ENCODE results near the gene EFCAB12.
A peak's percentile ranks its signal among the peaks of the same experiment; 100 is the strongest.

DNA sequence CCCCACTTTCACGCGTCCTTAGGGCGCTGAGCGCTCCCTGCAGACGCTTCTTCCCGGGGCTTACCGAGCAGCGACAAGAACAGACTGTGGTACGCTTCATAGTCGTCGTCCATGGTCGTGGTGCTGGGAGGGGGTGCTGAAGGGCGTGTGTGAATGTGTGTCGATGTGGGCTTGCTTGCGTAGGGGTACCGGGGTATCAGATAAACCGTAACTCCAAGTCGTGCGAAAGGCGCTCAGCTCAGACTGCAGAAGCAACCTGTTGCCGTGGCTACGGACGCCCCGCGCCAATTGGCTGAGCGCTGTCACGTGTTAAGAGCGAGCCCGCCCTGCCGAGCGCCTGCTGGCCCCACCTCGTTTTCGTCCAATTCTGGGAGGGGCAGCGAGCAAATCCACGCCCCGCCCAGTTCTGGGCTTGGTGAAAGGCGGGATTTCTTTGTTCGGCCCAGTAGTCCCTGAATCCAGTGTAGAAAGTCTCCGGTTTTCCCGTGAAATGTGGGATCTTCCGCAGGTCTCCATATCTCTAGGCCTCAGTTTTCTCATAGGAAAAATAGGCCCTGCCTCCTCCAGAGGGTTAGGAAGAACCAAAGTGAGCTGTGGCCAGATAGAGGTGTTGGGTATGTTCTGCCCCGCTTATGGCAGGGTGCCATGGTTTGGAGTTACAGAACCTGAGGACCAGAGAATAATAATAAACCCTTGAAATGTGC lies at the start of gene EFCAB12:
- peak; percentile 73 for TF ChIP-seq POLR2A (IDR thresholded peaks at IDR 0.05; ENCODE audit: low read length)
- no peak for TF ChIP-seq GATA1 (IDR thresholded peaks at IDR 0.05; ENCODE audit: low read depth, low read length)
